ENCODE results near the gene NOSIP. TPM values are rescaled to one million over a fixed set of nuclear protein-coding genes. Genes with fewer than 3 reads are reported as not detected.
A peak's percentile ranks its signal among the peaks of the same experiment; 100 is the strongest.

The NOSIP gene
- total RNA-seq, 1 donor from 2014 or later = 47.0 TPM

GRCh38 chr19:49536921-49537462 is 43.4 kb downstream of the NOSIP start:
- Mint-ChIP-seq H3K27ac (ENCODE audit: unreplicated experiment) (peak overlapping the region; percentile 51), H3K4me1 (ENCODE audit: low read depth) (peaks cover 26% of the 10 kb centered on the region), H3K36me3 (ENCODE audit: low read depth) (peaks cover 27% of the 10 kb centered on the region), H3K27me3 (ENCODE audit: low read depth) (no peaks in the 10 kb centered on the region), H3K4me3 (ENCODE audit: unreplicated experiment) (no peak overlapping the region), H3K9me3 (ENCODE audit: low read depth) (no peaks in the 10 kb centered on the region)
- TF ChIP-seq CTCF (IDR thresholded peaks at IDR 0.05) = no peak
- DNase-seq (ENCODE audit: low spot score) = no peak

GRCh38 chr19:49534632-49535385 is 45.5 kb downstream of the NOSIP start:
- H3K4me3 Mint-ChIP-seq (ENCODE audit: unreplicated experiment) = peak overlapping the region; percentile 47
- H3K4me1 Mint-ChIP-seq (ENCODE audit: low read depth) = peaks cover 40% of the 10 kb centered on the region
- peaks cover 31% of the 10 kb centered on the region for H3K36me3 Mint-ChIP-seq (ENCODE audit: low read depth)
- DNase-seq (ENCODE audit: low spot score) = no peak
- H3K27me3 Mint-ChIP-seq (ENCODE audit: low read depth) = no peaks in the 10 kb centered on the region
- H3K9me3 Mint-ChIP-seq (ENCODE audit: low read depth) = no peaks in the 10 kb centered on the region
- H3K27ac Mint-ChIP-seq (ENCODE audit: unreplicated experiment) = peak overlapping the region; percentile 42
- TF ChIP-seq CTCF (IDR thresholded peaks at IDR 0.05) = no peak

GRCh38 chr19:49533551-49534488 is 46.5 kb downstream of the NOSIP start:
- Mint-ChIP-seq H3K4me3 (ENCODE audit: unreplicated experiment) (peak overlapping the region; percentile 68), H3K27ac (ENCODE audit: unreplicated experiment) (peak overlapping the region; percentile 71), H3K4me1 (ENCODE audit: low read depth) (peaks cover 48% of the 10 kb centered on the region), H3K36me3 (ENCODE audit: low read depth) (peaks cover 29% of the 10 kb centered on the region), H3K27me3 (ENCODE audit: low read depth) (no peaks in the 10 kb centered on the region), H3K9me3 (ENCODE audit: low read depth) (no peaks in the 10 kb centered on the region)
- TF ChIP-seq CTCF (IDR thresholded peaks at IDR 0.05) = peak; percentile 54
- DNase-seq (ENCODE audit: low spot score) = peak; percentile 93

- Mint-ChIP-seq H3K4me3 (ENCODE audit: unreplicated experiment) (no peak overlapping the region), H3K27ac (ENCODE audit: unreplicated experiment) (no peak overlapping the region), H3K4me1 (ENCODE audit: low read depth) (peaks cover 62% of the 10 kb centered on the region), H3K36me3 (ENCODE audit: low read depth) (peaks cover 33% of the 10 kb centered on the region), H3K9me3 (ENCODE audit: low read depth) (peaks cover 2% of the 10 kb centered on the region), H3K27me3 (ENCODE audit: low read depth) (no peaks in the 10 kb centered on the region)
- no peak for TF ChIP-seq CTCF (IDR thresholded peaks at IDR 0.05)
- no peak for DNase-seq (ENCODE audit: low spot score)
Observed at GRCh38 chr19:49530708-49531107, 49.6 kb downstream of the NOSIP start.

- Mint-ChIP-seq H3K36me3 (ENCODE audit: low read depth) (peaks cover 33% of the 10 kb centered on the region), H3K9me3 (ENCODE audit: low read depth) (peaks cover 2% of the 10 kb centered on the region), H3K4me3 (ENCODE audit: unreplicated experiment) (peak overlapping the region; percentile 93), H3K4me1 (ENCODE audit: low read depth) (peaks cover 49% of the 10 kb centered on the region), H3K27ac (ENCODE audit: unreplicated experiment) (peak overlapping the region; percentile 100), H3K27me3 (ENCODE audit: low read depth) (no peaks in the 10 kb centered on the region)
- no peak for TF ChIP-seq CTCF (IDR thresholded peaks at IDR 0.05)
- no peak for DNase-seq (ENCODE audit: low spot score)
Observed at GRCh38 chr19:49528211-49528771, 52.1 kb downstream of the NOSIP start.

Measured in chondrocyte (in vitro differentiated cells).